Choroid plexus epithelial cell (primary cell): ENCODE results near the gene CPNE5.

Experiments
- DNase-seq: peaks from one replicate; pipeline ENCODE4 v3.0.0-alpha.2; 2010; ENCODE audit warnings: low read depth
- H3K4me3 ChIP-seq: 2 replicates; pipeline ENCODE4 v1.5.1; 2011; ENCODE audit warnings: low read depth, mild to moderate bottlenecking, control low read depth, low read length, moderate library complexity
- CTCF ChIP-seq: conservative IDR thresholded peaks from 2 replicates; pipeline ENCODE4 v1.5.1; 2011; ENCODE audit warnings: low read depth, mild to moderate bottlenecking, control low read depth, inconsistent platforms, low read length, moderate library complexity

Gene CPNE5

GRCh38 chr6:36821581-36822335 is 17.5 kb downstream of the CPNE5 start:
- TF ChIP-seq CTCF, result no peak
- DNase-seq, result no peak
- no peak overlapping the region for H3K4me3 ChIP-seq

- no peak for TF ChIP-seq CTCF
- no peak overlapping the region for H3K4me3 ChIP-seq
- DNase-seq, result peak; percentile 79
These were observed 18.3 kb downstream of the CPNE5 start for GRCh38 chr6:36820700-36821580.

GRCh38 chr6:36818756-36819155 is 20.5 kb downstream of the CPNE5 start:
- TF ChIP-seq CTCF, result no peak
- no peak for DNase-seq
- H3K4me3 ChIP-seq, result no peak overlapping the region

DNA sequence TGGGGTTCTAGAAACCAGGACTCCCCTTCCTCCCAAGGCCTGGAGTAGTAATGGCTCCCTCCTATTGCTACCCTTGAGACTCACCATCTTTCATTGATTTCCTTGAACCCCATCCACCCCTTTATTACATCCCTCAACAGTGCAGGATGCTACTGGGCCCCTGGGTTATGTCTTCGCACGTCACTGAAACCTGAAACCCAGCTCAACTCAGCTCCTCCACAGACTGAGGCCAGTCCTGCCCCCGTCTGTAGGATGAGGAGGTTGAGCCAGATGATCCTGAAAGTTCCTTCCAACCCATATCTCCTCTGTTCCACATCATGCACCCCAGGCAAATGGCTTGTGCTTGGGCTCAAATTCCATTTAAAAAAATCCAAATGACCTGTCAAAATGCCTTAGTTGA is 21.4 kb downstream of the CPNE5 start:
- no peak for DNase-seq
- no peak for TF ChIP-seq CTCF
- no peak overlapping the region for H3K4me3 ChIP-seq

GRCh38 chr6:36817176-36817817 is 21.9 kb downstream of the CPNE5 start:
- no peak for DNase-seq
- TF ChIP-seq CTCF, result no peak
- no peak overlapping the region for H3K4me3 ChIP-seq

GRCh38 chr6:36815962-36816735 is 23.1 kb downstream of the CPNE5 start:
- no peak for DNase-seq
- no peak for TF ChIP-seq CTCF
- H3K4me3 ChIP-seq, result no peak overlapping the region
